NCI-H2227 (cell line): ENCODE results near the gene MSTN.
"Not testable (repeated sequence)": the region's sequence is repeated elsewhere in the genome, so short reads cannot be mapped to it uniquely, and the experiment has no call there.

Experiments
- DNase-seq: peaks from one replicate; lab custom pipeline; 2025; ENCODE audit not compliant: unreplicated experiment; lab: John Stamatoyannopoulos, UW

Gene MSTN

GRCh38 chr2:190065839-190066238 is 3.3 kb upstream of the MSTN start:
- no peak for DNase-seq

DNA sequence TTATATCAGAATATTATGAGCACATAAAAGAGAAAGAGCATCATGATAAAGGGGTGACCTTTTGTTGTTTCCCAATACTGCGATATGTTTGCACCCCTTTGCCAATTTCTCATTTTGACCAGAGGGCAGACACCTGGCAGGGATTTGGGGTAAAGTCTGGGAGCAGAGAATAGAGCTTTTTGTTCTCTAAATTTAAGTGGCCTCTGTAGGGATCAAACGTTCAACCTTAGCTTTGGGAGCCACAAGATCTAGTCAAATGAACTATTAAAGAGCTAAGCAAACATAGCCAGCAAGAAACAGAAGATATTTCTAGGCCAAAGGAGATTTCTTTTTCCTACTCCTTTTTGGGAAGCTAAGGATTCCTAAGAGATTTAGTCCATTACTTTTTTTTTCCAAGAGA is 1.1 kb upstream of the MSTN start:
- DNase-seq: no peak

DNA sequence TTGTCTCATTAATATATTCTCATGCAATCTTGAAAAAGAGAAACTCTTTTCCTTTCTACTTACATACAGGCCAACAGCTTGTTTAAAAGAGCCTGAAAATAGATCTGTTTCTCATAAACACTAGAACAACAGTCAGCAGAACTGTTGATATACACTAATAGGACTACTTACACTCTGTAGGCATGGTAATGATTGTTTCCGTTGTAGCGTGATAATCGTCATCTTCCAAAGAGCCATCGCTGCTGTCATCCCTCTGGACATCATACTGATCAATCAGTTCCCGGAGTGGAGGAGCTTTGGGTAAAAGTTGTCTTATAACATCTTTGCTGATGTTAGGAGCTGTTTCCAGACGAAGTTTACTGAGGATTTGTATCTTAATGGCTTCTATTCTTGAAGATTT is 476 bp downstream of the MSTN start:
- no peak for DNase-seq

- no peak for DNase-seq
These were observed 1.9 kb downstream of the MSTN start for GRCh38 chr2:190060626-190061025.

DNA sequence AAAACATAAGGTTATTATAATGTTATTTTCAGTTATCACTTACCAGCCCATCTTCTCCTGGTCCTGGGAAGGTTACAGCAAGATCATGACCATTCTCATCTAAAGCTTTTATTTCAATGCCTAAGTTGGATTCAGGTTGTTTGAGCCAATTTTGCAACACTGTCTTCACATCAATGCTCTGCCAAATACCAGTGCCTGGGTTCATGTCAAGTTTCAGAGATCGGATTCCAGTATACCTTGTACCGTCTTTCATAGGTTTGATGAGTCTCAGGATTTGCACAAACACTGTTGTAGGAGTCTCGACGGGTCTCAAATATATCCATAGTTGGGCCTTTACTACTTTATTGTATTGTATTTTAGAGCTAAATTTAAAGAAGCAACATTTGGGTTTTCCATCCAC is 2.5 kb downstream of the MSTN start:
- DNase-seq: no peak

DNA sequence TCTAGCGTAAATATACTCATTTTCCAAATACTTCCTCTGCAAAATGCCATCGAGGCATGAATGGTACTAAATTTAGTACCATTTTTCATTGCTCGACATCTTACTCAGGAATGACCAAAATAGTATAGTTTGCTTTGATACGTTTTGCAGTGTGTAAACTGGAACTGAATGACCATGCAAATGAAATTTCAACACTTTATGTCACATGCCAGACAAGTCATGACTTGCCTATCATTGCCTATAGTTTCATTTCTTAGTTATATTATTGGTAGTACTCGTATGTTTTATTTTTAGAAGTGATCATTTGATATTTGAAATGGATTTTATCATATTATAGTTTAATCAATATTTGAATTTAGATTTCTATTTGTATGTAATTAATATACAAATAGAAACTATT is 9.1 kb downstream of the MSTN start:
- DNase-seq: no peak

- no peak for DNase-seq
These were observed 10.2 kb downstream of the MSTN start for GRCh38 chr2:190052307-190052706.

- DNase-seq: no peak
These were observed 11.3 kb downstream of the MSTN start for GRCh38 chr2:190051223-190051622.

GRCh38 chr2:190050001-190050400 is 12.5 kb downstream of the MSTN start:
- DNase-seq: no peak

GRCh38 chr2:190044866-190045265 is 17.7 kb downstream of the MSTN start:
- DNase-seq: no peak

- DNase-seq: no peak
These were observed 19.1 kb downstream of the MSTN start for GRCh38 chr2:190043441-190043840.

- DNase-seq: no peak
These were observed 26.5 kb downstream of the MSTN start for GRCh38 chr2:190036071-190036470.

GRCh38 chr2:190034417-190034816 is 28.1 kb downstream of the MSTN start:
- not testable (repeated sequence) for DNase-seq

- DNase-seq: no peak
These were observed 30.4 kb downstream of the MSTN start for GRCh38 chr2:190031969-190032618.

- peak; percentile 49 for DNase-seq
These were observed 38.7 kb downstream of the MSTN start for GRCh38 chr2:190023860-190024259.

DNA sequence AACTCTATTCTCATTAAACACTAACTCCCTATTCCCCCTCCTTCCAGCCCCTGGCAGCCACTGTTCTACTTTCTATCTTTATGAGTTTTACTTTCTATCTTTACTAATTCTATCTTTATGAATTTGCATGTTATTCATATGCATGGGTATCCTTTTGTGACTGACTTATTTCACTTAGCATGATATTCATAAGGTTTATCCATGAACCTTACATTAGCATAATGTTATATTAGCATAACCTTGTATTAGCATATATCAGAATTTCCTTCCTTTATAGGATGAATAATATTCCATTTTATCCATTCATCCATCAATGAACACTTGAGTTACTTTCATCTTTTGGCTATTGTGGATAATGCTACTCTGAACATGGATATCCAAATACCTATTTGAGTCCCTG is 41.8 kb downstream of the MSTN start:
- no peak for DNase-seq

GRCh38 chr2:190017837-190018236 is 44.7 kb downstream of the MSTN start:
- DNase-seq: no peak

DNA sequence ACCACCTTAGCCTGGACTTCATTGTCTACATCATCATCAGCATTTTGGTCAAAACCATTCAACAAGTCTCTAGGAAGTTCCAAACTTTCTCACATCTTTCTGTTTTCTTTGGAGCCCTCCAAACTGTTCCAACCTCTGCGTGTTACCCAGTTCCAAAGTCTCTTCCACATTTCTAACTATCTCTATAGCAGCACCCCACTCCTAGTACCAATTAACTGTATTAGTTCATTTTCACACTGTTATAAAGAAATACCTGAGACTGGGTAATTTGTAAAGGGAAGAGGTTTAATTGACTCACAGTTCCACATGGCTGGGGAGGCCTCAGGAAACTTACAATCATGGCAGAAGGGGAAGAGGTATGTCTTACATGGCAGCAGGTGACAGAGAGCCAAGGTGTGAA is 46.6 kb downstream of the MSTN start:
- not testable (repeated sequence) for DNase-seq
